ENCODE data around the gene KLK7. TPM values are rescaled to one million over a fixed set of nuclear protein-coding genes. Genes with fewer than 3 reads are reported as not detected.

The KLK7 gene
- total and polyA plus RNA-seq, 2 experiments from 2014 or later: 0.43 TPM; not detected in 1

GRCh38 chr19:51027873-51028272, 44.2 kb upstream of the KLK7 start:
- H3K27ac ChIP-seq: no peak overlapping the region
- TF ChIP-seq CTCF (IDR thresholded peaks at IDR 0.05; ENCODE audit: low read depth, low read length): no peak
- no peak overlapping the region for H3K4me3 ChIP-seq
- no peaks in the 10 kb centered on the region for H3K36me3 ChIP-seq
- no peaks in the 10 kb centered on the region for H3K4me1 ChIP-seq (ENCODE audit: low read depth)
- no peak for DNase-seq (ENCODE audit: low read depth in 1 of 2, low spot score in 1 of 2)
- H3K27me3 ChIP-seq: peaks cover 9% of the 10 kb centered on the region
- H3K9me3 ChIP-seq (ENCODE audit: low read depth): no peaks in the 10 kb centered on the region

GRCh38 chr19:51027126-51027806, 43.5 kb upstream of the KLK7 start:
- H3K27me3 ChIP-seq: peaks cover 9% of the 10 kb centered on the region
- H3K4me1 ChIP-seq (ENCODE audit: low read depth): no peaks in the 10 kb centered on the region
- no peak for DNase-seq (ENCODE audit: low read depth in 1 of 2, low spot score in 1 of 2)
- H3K9me3 ChIP-seq (ENCODE audit: low read depth): no peaks in the 10 kb centered on the region
- no peak for TF ChIP-seq CTCF (IDR thresholded peaks at IDR 0.05; ENCODE audit: low read depth, low read length)
- no peaks in the 10 kb centered on the region for H3K36me3 ChIP-seq
- no peak overlapping the region for H3K27ac ChIP-seq
- H3K4me3 ChIP-seq: no peak overlapping the region

DNA sequence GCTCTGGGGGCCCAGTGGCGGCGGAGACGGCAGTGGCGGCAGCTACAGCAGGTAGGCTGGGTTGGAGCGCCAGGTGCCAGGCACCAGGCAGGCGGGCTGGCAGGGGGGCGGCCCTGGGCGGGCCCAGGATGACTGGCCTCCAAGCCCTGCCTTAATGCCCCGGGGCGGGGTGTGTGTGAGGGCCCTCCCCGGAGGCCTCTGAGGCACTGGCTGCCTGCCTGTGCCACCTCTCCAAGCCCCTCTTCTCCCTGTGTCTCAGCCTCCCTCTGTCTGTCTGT, 42.8 kb upstream of the KLK7 start, which contains the start of gene KLK11:
Gene KLK11, minus strand, starts transcription at position 63 of the 278 bp plus-strand sequence. CDS start 985 bp downstream, outside the sequence.
- no peaks in the 10 kb centered on the region for H3K36me3 ChIP-seq
- no peaks in the 10 kb centered on the region for H3K9me3 ChIP-seq (ENCODE audit: low read depth)
- no peaks in the 10 kb centered on the region for H3K4me1 ChIP-seq (ENCODE audit: low read depth)
- no peak for DNase-seq (ENCODE audit: low read depth in 1 of 2, low spot score in 1 of 2)
- H3K27ac ChIP-seq: no peak within 1 kb of the TSS
- no peak for TF ChIP-seq CTCF (IDR thresholded peaks at IDR 0.05; ENCODE audit: low read depth, low read length)
- peaks cover 9% of the 10 kb centered on the region for H3K27me3 ChIP-seq
- H3K4me3 ChIP-seq: no peak within 1 kb of the TSS

- no peak for TF ChIP-seq CTCF (IDR thresholded peaks at IDR 0.05; ENCODE audit: low read depth, low read length)
- DNase-seq (ENCODE audit: low read depth in 1 of 2, low spot score in 1 of 2): no peak
- H3K4me1 ChIP-seq (ENCODE audit: low read depth): no peaks in the 10 kb centered on the region
- no peak overlapping the region for H3K27ac ChIP-seq
- no peak overlapping the region for H3K4me3 ChIP-seq
- no peaks in the 10 kb centered on the region for H3K9me3 ChIP-seq (ENCODE audit: low read depth)
- peaks cover 9% of the 10 kb centered on the region for H3K27me3 ChIP-seq
- H3K36me3 ChIP-seq: no peaks in the 10 kb centered on the region
These were observed 42.3 kb upstream of the KLK7 start for GRCh38 chr19:51025809-51026553.

DNA sequence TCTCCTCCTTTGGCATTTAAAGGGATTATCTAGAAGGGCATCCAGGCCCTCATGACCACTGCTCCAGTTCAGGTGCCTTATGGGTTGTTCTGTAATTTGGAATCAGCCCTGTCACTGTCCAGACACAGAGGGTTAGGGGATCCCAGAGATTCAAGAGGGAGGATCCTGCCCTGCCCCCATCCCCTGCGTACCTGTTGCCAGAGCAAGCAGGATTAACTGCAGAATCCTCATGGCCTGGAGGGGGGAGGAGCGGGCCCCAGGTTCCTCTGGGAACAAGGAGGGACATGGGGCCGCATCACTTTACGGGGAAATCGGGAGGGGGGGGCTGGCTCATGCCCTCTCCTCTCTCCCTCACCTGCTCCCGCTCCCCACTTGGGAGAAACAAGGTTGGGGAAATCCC, 41.7 kb upstream of the KLK7 start:
- H3K9me3 ChIP-seq (ENCODE audit: low read depth): no peaks in the 10 kb centered on the region
- DNase-seq (ENCODE audit: low read depth in 1 of 2, low spot score in 1 of 2): no peak
- peaks cover 11% of the 10 kb centered on the region for H3K27me3 ChIP-seq
- no peak overlapping the region for H3K27ac ChIP-seq
- H3K36me3 ChIP-seq: no peaks in the 10 kb centered on the region
- H3K4me3 ChIP-seq: no peak overlapping the region
- TF ChIP-seq CTCF (IDR thresholded peaks at IDR 0.05; ENCODE audit: low read depth, low read length): no peak
- no peaks in the 10 kb centered on the region for H3K4me1 ChIP-seq (ENCODE audit: low read depth)
